ENCODE data around the gene KLHDC10. TPM values are rescaled to one million over a fixed set of nuclear protein-coding genes. Genes with fewer than 3 reads are reported as not detected.

KLHDC10 gene
- total and polyA plus RNA-seq, 2 donors from 2014 or later, result 15.7 to 38.9 TPM

DNA sequence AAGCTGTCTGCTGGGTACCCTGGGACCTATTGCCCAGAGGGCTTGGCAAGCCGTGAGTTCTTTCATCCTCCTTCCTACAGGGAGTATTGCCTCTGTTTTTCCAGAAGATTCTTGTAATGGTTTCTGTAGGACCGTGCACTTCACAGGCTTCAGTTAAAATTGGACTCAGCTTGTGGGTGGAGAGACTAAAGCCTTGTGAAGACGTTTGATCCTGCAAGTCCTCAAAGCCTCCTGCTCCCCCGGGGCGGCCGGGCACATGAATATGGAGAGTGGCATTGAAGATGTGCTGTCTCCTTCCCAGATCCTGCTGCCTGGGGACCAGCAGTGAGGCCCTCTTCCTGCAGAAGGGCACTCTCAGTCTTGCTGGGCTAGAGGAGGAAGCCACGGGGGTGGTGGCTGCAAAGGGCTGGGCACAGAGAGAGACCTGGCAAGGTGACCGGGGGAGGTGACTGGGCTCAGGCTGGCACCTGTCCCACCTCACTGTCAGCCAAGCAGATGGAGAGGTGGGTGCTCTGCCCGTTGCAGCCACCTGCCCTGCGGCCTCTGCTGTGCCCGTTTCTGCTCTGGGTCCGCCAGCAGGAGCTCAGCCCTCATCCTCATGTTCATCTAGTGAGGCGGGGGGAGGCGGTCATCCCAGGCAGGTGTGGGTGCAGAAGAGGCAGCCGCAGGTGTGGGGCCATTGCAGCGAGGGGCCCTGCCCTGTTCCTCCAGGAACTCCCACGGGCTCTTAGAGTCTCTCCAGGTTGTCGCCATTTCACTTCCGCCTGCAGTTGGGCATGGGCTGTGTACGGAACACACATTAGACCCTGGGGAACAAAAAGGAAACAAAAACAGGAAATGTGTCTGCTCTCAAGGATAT is 79.2 kb downstream of the KLHDC10 start:
- Histone ChIP-seq H3K27me3 (ENCODE audit: control insufficient read depth, insufficient read depth, low read length) (no peaks in the 10 kb centered on the region), H3K36me3 (ENCODE audit: control insufficient read depth in 2 of 3, insufficient read depth in 3 of 3, low read length in 3 of 3) (no peaks in the 10 kb centered on the region), H3K9ac (ENCODE audit: low read length in 3 of 3) (no peak overlapping the region), H3K4me3 (ENCODE audit: low read length in 3 of 3) (no peak overlapping the region), H3K27ac (ENCODE audit: low read depth in 2 of 2, low read length in 2 of 2) (no peak overlapping the region), H3K4me1 (ENCODE audit: control insufficient read depth in 2 of 3, insufficient read depth in 2 of 3, low read depth in 1 of 3, low read length in 3 of 3) (peaks cover 0 to 6% (median 4%) of the 10 kb centered on the region in 3 donors), H3K9me3 (ENCODE audit: control insufficient read depth in 2 of 3, insufficient read depth in 1 of 3, low read length in 3 of 3) (no peaks in the 10 kb centered on the region)
- TF ChIP-seq, protein P1, sequence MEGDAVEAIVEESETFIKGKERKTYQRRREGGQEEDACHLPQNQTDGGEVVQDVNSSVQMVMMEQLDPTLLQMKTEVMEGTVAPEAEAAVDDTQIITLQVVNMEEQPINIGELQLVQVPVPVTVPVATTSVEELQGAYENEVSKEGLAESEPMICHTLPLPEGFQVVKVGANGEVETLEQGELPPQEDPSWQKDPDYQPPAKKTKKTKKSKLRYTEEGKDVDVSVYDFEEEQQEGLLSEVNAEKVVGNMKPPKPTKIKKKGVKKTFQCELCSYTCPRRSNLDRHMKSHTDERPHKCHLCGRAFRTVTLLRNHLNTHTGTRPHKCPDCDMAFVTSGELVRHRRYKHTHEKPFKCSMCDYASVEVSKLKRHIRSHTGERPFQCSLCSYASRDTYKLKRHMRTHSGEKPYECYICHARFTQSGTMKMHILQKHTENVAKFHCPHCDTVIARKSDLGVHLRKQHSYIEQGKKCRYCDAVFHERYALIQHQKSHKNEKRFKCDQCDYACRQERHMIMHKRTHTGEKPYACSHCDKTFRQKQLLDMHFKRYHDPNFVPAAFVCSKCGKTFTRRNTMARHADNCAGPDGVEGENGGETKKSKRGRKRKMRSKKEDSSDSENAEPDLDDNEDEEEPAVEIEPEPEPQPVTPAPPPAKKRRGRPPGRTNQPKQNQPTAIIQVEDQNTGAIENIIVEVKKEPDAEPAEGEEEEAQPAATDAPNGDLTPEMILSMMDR (IDR thresholded peaks at IDR 0.05; ENCODE audit: borderline replicate concordance, extremely low read depth, insufficient read depth), result no peak
- intact Hi-C loops (cut with DNase I), result no loop called here
- DNase-seq, result no peak
- FAIRE-seq, result no peak

DNA sequence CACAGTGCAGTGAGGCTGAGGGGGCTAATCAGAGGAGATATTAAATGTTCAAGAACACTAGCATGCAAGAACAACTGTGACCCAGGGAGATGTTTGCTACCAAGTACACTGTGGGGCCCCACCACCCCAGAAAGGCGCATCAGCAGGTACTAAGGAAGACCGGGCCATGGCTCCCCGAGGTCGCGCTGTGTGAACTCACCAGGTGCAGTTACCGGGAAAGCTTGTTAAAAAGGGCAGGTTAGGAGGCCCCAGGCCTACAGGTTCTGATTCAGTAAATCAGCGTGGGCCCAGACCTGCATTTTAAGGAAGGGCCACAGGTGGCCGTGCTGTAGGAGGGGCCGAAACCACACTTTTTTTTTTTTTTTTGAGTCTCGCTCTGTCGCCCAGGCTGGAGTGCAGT is 80.3 kb downstream of the KLHDC10 start:
- Histone ChIP-seq H3K27ac (ENCODE audit: low read depth in 2 of 2, low read length in 2 of 2) (no peak overlapping the region), H3K36me3 (ENCODE audit: control insufficient read depth in 2 of 3, insufficient read depth in 3 of 3, low read length in 3 of 3) (no peaks in the 10 kb centered on the region), H3K9ac (ENCODE audit: low read length in 3 of 3) (no peak overlapping the region), H3K27me3 (ENCODE audit: control insufficient read depth, insufficient read depth, low read length) (no peaks in the 10 kb centered on the region), H3K9me3 (ENCODE audit: control insufficient read depth in 2 of 3, insufficient read depth in 1 of 3, low read length in 3 of 3) (no peaks in the 10 kb centered on the region), H3K4me3 (ENCODE audit: low read length in 3 of 3) (no peak overlapping the region), H3K4me1 (ENCODE audit: control insufficient read depth in 2 of 3, insufficient read depth in 2 of 3, low read depth in 1 of 3, low read length in 3 of 3) (peaks cover 0 to 6% (median 4%) of the 10 kb centered on the region in 3 donors)
- TF ChIP-seq, protein P1 (IDR thresholded peaks at IDR 0.05; ENCODE audit: borderline replicate concordance, extremely low read depth, insufficient read depth), result no peak
- DNase-seq (peak in 1 of 5 donors; percentile 34), FAIRE-seq (no peak)
- intact Hi-C loops (cut with DNase I), result no loop called here

DNA sequence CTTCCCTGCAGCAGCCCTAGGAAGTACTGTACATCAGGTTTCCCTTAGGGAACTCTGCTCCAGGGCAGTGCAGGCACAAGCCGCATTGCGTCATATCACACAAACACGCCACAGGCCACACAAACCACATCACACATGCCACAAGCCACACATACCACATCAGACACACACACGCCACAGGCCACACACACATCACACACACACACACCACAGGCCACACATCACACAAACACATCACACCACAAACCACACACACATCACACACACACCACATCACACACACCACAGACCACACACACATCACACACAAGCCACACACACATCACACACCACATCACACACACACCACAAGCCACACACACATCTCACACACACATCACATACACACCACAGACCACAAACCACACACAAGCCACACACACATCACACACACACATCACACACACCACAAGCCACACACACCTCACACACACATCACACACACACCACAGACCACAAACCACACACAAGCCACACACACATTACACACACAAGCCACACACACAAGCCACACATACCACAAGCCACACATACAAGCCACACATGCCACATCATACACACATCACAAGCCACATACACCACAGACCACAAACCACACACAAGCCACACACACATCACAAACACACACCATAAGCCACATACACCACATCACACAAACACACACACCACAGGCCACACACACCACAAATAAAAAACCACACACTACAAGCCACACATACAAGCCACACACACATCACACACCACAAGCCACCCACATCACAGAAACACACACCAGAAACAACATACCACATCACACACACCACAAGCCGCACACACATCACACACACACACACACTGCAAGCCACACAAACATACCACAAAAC is 81.5 kb downstream of the KLHDC10 start:
- DNase-seq (no peak), FAIRE-seq (no peak)
- H3K4me1 ChIP-seq (ENCODE audit: control insufficient read depth in 2 of 3, insufficient read depth in 2 of 3, low read depth in 1 of 3, low read length in 3 of 3), result peaks cover 0 to 6% (median 4%) of the 10 kb centered on the region in 3 donors
- no peak overlapping the region for H3K27ac ChIP-seq (ENCODE audit: low read depth in 2 of 2, low read length in 2 of 2)
- intact Hi-C loops (cut with DNase I), result no loop called here
- no peak overlapping the region for H3K4me3 ChIP-seq (ENCODE audit: low read length in 3 of 3)
- TF ChIP-seq, protein P1 (IDR thresholded peaks at IDR 0.05; ENCODE audit: borderline replicate concordance, extremely low read depth, insufficient read depth), result no peak
- H3K36me3 ChIP-seq (ENCODE audit: control insufficient read depth in 2 of 3, insufficient read depth in 3 of 3, low read length in 3 of 3), result no peaks in the 10 kb centered on the region
- no peaks in the 10 kb centered on the region for H3K9me3 ChIP-seq (ENCODE audit: control insufficient read depth in 2 of 3, insufficient read depth in 1 of 3, low read length in 3 of 3)
- no peaks in the 10 kb centered on the region for H3K27me3 ChIP-seq (ENCODE audit: control insufficient read depth, insufficient read depth, low read length)
- no peak overlapping the region for H3K9ac ChIP-seq (ENCODE audit: low read length in 3 of 3)

Measured in kidney (tissue), 14 donors.